HG02973 (cell line): ENCODE measurements around the gene PCDHGB6.
A peak's percentile ranks its signal among the peaks of the same experiment; 100 is the strongest.
"Not testable (repeated sequence)": the region's sequence is repeated elsewhere in the genome, so short reads cannot be mapped to it uniquely, and the experiment has no call there.

ENCODE experiments used
- ATAC-seq: cut with Tn5 transposase; IDR thresholded peaks from one replicate; pipeline ENCODE4 v1.9.1; 2021; ENCODE audit warnings: moderate library complexity; ENCODE audit not compliant: unreplicated experiment

Gene PCDHGB6

DNA sequence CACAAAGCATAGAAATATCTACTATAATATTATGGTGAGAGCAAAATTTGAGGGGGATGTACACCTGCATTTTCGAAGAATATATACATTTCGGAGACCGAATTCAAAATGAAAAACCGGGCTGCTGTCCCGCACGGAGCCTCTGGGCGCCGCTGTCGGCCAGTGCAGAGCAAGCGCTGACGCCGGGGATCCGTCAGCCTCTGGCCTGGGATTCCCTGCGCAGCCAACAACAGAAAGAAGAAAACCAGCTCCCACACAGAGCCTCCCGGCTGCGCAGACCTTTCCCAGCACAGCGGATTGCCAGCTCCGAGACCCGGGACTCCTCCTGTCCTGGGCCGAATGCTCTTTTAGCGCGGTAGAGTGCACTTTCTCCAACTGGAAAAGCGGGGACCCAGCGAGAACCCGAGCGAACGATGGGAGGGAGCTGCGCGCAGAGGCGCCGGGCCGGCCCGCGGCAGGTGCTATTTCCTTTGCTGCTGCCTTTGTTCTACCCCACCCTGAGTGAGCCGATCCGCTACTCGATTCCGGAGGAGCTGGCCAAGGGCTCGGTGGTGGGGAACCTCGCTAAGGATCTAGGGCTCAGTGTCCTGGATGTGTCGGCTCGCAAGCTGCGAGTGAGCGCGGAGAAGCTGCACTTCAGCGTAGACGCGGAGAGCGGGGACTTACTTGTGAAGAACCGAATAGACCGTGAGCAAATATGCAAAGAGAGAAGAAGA, at the start of gene PCDHGB6:
Gene PCDHGB6, plus strand, starts transcription at position 232 of the 716 bp plus-strand sequence. Its CDS starts 182 bp downstream, at position 414.
- ATAC-seq: peak; percentile 77

DNA sequence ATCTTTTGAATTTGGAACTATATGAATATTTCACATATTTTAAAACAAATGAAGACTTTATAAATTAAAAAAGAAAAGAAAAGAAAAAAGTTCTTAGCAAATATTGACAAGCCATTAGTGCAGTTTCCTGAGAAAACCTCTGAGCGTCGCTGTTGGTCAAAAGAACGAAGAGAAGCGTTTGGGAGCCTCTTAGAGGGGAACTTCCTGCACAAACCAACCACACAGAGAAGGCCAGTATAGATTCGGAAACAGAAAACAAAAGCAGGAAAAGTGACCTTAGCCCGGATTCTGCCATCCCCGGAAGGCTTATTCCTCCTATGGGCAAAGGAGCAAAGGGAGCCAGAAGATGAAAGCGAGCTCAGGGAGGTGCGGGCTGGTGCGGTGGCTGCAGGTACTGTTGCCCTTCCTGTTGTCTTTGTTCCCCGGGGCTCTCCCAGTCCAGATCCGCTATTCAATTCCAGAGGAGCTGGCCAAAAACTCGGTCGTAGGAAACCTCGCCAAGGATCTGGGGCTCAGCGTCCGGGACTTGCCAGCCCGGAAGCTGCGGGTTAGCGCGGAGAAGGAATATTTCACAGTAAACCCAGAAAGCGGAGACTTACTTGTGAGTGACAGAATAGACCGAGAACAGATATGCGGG, 47.9 kb upstream of the PCDHGB6 start, which contains the start of gene PCDHGB2:
Gene PCDHGB2, plus strand, starts transcription at position 205 of the 637 bp plus-strand sequence. Its CDS starts 142 bp downstream, at position 347.
- ATAC-seq: no peak

DNA sequence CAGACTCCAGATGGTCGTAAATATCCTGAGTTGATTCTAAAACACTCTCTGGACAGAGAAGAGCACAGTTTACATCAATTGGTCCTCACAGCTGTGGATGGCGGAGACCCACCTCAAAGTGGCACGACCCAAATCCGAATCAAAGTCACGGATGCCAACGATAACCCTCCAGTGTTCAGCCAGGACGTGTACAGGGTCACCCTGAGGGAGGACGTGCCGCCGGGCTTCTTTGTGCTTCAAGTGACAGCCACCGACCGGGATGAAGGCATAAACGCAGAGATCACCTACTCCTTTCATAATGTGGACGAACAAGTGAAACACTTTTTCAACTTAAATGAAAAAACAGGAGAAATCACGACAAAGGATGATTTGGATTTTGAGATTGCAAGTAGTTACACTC, 47.1 kb upstream of the PCDHGB6 start:
- ATAC-seq: no peak

DNA sequence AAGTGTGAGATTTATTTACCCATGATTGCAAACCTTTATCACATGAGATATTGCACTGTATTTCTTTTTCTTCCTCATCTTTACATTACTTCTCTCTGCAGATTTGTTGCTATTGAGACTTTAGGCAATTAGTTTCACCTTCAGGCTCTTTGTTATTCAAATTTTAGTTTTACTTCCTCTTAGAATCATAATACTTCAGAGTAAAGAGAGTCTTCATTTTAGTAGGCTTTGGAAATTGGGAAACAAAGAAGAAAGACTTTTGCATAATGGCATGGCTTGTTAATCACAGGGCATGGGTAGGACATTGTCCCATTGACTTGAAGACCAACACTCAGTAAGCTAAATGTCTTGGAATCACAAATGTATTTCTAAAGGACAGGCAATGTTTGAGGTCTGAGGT, 45.1 kb upstream of the PCDHGB6 start:
- no peak for ATAC-seq

DNA sequence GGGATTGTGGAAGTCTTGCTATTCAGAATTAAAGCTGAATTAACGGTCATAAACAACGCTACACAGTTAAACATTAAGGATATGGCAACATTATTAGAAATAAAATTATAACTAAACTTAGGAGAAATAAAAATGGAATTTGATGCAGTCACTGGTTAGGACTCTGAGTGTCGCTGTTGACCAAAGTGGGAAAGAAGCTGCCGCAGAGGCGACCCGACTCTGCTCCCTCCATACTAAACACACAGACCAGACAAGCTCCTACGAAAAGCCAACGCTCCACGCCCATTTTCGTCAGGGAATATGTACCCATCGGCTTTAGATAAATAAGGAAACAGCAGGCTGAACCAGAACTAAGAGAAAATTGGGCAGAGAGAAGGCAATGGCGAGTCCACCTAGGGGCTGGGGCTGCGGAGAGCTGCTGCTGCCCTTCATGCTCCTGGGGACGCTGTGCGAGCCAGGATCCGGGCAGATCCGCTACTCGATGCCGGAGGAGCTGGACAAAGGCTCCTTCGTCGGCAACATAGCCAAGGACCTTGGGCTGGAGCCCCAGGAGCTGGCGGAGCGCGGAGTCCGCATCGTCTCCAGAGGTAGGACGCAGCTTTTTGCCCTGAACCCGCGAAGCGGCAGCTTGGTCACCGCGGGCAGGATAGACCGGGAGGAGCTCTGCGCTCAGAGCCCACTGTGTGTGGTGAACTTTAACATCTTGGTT, 43.7 kb upstream of the PCDHGB6 start, which contains the start of gene PCDHGA5:
Gene PCDHGA5, plus strand, starts transcription at position 211 of the 709 bp plus-strand sequence. Its CDS starts 169 bp downstream, at position 380.
- ATAC-seq: no peak

DNA sequence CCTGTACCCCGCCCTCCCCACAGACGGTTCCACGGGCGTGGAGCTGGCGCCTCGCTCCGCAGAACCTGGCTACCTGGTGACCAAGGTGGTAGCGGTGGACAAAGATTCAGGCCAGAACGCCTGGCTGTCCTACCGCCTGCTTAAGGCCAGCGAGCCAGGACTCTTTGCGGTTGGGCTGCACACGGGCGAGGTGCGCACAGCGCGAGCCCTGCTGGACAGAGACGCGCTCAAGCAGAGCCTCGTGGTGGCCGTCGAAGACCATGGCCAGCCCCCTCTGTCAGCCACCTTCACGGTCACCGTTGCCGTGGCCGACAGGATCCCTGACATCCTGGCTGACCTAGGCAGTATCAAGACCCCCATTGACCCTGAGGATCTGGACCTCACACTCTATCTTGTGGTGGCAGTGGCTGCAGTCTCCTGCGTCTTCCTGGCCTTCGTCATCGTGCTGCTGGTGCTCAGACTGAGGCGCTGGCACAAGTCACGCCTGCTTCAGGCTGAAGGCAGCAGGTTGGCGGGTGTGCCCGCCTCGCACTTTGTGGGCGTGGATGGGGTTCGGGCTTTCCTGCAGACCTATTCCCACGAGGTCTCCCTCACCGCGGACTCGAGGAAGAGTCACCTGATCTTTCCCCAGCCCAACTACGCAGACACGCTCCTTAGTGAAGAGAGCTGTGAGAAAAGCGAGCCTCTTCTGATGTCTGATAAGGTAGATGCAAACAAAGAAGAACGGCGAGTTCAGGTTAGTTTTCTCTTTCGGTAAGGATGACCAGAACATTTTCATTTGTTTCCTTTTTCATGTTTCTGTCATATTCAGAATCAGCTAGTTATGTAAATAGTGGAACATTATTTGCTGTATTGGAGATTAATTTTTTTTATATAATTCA, 41.6 kb upstream of the PCDHGB6 start:
- no peak for ATAC-seq

DNA sequence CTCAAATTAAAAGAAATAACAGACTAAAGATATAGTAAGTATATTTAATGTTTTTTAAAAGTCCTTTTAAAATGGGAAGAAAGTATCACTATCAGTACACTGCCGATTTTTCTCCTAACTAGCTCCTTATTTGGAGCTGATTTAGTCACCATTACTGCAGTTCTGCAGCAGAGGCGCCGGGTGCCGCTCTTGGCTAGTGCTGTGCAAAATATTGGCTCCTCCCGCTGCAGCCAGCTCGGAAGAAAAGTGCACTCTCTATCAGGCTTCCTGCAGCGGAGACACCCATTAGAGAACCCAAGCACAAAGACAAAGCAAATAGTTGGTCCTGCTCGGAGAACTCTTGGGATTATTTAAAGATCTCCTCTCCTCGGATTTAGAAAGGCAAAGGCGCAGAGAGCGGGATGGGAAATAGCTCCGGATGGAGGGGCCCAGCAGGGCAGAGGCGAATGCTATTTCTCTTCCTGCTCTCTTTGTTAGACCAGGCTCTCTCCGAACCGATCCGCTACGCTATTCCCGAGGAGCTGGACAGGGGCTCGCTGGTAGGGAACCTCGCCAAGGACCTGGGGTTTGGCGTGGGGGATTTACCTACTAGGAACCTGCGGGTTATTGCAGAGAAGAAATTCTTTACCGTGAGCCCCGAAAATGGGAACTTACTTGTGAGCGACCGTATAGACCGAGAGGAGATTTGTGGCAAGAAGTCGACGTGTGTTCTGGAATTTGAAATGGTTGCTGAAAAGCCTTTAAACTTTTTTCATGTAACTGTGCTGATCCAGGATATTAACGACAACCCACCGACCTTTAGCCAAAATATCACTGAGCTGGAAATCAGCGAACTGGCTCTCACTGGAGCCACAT, 37.6 kb upstream of the PCDHGB6 start, which contains the start of gene PCDHGB3:
Gene PCDHGB3, plus strand, starts transcription at position 249 of the 855 bp plus-strand sequence. Its CDS starts 153 bp downstream, at position 402.
- ATAC-seq: peak; percentile 98

DNA sequence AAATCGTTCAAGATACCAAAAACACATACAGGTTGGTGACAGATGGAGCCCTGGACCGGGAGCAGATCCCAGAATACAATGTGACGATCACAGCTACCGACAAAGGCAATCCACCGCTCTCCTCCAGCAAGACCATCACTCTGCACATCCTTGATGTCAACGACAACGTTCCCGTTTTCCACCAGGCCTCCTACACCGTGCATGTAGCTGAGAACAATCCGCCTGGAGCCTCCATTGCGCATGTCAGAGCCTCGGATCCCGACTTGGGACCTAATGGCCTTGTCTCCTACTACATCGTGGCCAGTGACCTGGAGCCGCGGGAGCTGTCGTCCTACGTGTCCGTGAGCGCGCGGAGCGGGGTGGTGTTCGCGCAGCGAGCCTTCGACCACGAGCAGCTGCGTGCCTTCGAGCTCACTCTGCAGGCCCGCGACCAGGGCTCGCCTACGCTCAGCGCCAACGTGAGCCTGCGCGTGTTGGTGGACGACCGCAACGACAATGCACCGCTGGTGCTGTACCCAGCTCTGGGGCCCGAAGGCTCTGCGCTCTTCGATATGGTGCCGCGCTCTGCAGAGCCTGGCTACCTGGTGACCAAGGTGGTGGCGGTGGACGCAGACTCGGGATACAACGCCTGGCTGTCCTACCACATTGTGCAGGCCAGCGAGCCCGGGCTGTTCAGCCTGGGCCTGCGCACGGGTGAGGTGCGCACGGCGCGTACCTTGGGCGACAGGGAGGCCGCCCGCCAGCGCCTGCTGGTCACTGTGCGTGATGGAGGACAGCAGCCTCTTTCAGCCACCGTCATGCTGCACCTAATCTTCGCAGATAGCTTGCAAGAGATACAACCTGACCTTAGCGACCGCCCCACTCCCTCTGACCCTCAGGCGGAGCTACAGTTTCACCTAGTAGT, 36.0 kb upstream of the PCDHGB6 start:
- no peak for ATAC-seq

DNA sequence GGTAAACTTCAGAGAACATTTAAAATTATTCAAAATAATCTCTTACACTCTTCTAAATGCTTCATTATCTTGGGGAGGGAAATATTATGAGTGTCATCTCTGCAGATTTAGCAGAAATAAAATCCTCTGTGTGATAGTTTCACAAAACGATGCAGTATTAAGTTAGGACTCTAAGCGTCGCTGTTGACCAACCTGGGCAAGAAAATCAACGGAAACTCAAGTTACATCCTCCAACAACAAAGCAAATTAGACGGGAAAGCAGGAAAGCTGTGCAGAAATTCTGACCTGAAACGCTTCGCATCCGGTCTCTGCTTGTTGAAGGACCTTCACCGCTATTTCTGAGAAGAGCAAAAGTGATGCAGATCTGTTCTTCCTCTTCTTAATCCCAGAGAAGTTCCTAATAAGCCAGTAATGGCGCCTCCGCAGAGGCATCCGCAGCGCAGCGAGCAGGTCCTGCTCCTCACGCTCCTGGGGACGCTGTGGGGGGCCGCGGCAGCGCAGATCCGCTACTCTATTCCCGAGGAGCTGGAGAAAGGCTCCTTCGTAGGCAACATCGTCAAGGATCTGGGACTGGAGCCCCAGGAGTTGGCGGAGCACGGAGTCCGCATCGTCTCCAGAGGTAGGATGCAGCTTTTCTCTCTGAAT, 34.0 kb upstream of the PCDHGB6 start, which contains the start of gene PCDHGA6:
Gene PCDHGA6, plus strand, starts transcription at position 219 of the 645 bp plus-strand sequence. Its CDS starts 193 bp downstream, at position 412.
- no peak for ATAC-seq

DNA sequence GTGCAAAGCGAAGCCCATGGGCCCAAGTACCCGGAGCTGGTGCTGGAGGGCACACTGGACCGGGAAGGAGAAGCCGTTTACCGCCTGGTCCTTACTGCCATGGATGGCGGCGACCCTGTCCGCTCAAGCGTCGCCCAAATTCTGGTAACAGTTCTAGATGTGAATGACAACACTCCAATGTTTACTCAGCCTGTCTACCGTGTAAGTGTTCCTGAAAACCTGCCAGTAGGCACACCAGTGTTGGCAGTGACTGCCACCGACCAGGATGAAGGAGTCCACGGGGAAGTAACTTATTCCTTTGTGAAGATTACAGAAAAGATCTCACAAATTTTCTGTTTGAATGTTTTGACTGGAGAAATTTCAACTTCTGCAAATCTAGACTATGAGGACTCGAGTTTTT, 33.2 kb upstream of the PCDHGB6 start:
- ATAC-seq: no peak

DNA sequence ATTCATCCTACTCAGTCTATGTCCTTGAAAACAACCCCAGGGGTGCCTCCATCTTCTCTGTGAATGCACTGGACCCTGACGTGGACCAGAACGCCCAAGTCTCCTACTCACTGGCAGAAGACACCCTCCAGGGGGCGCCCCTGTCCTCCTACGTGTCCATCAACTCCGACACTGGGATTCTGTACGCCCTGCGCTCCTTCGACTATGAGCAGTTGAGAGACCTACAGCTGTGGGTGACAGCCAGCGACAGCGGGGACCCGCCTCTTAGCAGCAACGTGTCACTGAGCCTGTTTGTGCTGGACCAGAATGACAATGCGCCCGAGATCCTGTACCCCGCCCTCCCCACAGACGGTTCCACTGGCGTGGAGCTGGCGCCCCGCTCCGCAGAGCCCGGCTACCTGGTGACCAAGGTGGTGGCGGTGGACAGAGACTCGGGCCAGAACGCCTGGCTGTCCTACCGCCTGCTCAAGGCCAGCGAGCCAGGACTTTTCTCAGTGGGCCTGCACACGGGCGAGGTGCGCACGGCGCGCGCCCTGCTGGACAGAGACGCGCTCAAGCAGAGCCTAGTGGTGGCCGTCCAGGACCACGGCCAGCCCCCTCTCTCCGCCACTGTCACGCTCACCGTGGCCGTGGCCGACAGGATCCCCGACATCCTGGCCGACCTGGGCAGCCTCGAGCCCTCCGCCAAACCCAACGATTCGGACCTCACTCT, 32.2 kb upstream of the PCDHGB6 start:
- not testable (repeated sequence) for ATAC-seq

DNA sequence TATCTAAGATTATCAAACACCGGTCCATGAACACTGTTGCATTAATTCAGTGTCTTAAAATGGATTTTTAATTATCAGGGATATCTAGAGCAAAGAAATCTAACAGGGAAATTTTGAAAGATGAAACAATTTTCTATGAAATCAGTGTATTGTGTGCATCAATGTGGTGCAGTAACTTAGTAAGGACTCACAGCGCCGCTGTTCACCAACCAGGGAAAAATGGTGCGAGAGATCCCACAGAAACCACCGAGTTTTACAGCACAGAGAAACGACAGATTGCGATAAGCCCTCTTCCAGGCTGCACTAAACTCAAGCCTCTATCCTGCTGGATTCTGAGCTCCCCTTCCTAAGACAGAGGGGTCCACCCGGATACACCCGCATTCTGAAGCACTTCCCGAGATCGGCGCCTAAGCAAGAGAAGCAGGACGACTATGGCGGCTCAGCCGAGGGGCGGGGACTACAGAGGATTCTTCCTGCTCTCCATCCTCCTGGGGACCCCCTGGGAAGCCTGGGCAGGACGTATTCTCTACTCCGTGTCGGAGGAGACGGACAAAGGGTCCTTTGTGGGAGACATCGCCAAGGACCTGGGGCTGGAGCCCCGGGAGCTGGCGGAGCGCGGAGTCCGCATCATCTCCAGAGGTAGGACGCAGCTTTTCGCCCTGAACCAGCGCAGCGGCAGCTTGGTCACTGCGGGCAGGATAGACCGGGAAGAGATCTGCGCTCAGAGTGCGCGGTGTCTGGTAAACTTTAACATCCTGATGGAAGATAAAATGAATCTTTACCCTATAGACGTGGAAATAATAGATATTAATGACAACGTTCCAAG, 25.1 kb upstream of the PCDHGB6 start, which contains the start of gene PCDHGA7:
Gene PCDHGA7, plus strand, starts transcription at position 274 of the 826 bp plus-strand sequence. Its CDS starts 158 bp downstream, at position 432.
- ATAC-seq: peak; percentile 69

DNA sequence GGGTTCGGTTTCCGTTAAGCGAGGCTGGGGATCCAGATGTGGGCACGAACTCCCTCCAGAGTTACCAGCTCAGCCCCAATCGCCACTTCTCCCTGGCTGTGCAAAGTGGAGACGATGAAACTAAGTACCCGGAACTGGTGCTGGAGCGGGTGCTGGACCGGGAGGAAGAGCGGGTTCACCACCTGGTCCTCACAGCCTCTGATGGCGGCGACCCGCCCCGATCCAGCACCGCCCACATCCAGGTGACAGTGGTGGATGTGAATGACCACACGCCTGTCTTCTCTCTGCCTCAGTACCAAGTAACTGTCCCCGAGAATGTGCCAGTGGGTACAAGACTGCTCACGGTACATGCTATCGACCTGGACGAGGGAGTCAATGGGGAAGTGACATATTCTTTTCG, 24.5 kb upstream of the PCDHGB6 start:
- ATAC-seq: no peak

DNA sequence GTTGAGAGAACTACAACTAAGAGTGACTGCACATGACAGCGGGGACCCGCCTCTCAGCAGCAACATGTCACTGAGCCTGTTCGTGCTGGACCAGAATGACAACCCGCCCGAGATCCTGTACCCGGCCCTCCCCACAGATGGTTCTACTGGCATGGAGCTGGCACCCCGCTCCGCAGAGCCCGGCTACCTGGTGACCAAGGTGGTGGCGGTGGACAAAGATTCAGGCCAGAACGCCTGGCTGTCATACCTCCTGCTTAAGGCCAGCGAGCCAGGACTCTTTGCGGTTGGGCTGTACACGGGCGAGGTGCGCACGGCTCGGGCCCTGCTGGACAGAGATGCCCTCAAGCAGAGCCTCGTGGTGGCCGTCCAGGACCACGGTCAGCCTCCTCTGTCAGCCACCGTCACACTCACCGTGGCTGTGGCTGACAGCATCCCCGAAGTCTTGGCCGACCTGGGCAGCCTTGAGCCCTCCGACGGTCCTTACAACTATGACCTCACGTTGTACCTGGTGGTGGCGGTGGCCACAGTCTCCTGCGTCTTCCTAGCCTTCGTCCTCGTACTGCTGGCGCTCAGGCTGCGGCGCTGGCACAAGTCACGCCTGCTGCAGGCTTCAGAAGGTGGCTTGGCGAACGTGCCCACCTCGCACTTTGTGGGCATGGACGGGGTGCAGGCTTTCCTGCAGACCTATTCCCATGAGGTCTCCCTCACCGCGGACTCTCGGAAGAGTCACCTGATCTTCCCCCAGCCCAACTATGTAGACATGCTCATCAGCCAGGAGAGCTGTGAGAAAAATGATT, 23.2 kb upstream of the PCDHGB6 start:
- ATAC-seq: no peak

DNA sequence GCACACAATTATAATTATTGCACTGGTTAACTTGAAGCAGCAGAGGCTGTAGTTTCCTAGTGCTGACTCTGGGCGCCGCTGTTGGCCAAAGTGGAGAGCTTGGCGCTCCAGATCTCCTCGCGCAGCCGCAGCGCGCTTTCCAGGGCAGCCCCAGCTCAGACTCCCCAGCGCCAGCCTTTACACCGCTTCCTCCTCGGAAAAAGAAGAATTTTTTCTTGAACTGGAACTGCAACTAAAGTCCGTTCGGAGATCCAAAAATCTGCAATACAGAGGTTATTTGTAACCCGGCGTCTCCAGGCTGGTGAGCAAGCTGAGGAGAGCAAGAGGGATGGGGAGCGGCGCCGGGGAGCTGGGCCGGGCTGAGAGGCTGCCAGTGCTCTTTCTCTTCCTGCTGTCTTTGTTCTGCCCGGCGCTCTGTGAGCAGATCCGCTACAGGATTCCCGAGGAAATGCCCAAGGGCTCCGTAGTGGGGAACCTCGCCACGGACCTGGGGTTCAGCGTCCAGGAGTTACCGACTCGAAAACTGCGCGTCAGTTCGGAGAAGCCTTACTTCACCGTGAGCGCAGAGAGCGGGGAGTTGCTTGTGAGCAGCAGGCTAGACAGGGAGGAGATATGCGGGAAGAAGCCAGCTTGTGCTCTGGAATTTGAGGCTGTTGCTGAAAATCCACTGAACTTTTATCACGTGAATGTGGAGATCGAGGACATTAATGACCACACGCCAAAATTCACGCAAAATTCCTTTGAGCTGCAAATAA, 20.1 kb upstream of the PCDHGB6 start, which contains the start of gene PCDHGB4:
Gene PCDHGB4, plus strand, starts transcription at position 142 of the 755 bp plus-strand sequence. Its CDS starts 187 bp downstream, at position 329.
- ATAC-seq: peak; percentile 89
